Right ventricle myocardium superior (tissue), 1 donor: ENCODE data around the gene COTL1. TPM values are rescaled to one million over a fixed set of nuclear protein-coding genes. Genes with fewer than 3 reads are reported as not detected.

Source experiments
- ATAC-seq: fragments of 200-7000 bp; cut with Tn5 transposase; one replicate; pipeline ENCODE4 v1.9.1; 2020; ENCODE audit warnings: mild to moderate bottlenecking; ENCODE audit not compliant: poor library complexity
- DNase-seq: peaks from one replicate; pipeline ENCODE4 v3.0.0-alpha.2; 2020
- intact Hi-C: fragments of 100-400 bp; cut with DNase I; formaldehyde crosslinking; loops from one replicate; pipeline ENCODE4 v1.11.2; 2022
- total RNA-seq: library from RNA; stranded (reverse); fragmentation: NEBNext Ultra II Directional; extraction: Animal tissue kit (Norgen Biotek cat#: 25700); gene quantifications from one replicate; pipeline ENCODE4 v1.2.1, GENCODE V29; 2021
- donor health status: DM: no; HTN: yes; CAD: no; lungs with severe emphysema.

The COTL1 gene
- total RNA-seq, 1 donor from 2014 or later = 14.4 TPM

GRCh38 chr16:84603940-84604339, 13.9 kb downstream of the COTL1 start:
- ATAC-seq (no peak), DNase-seq (no peak)
- intact Hi-C loops = no loop called here

- peak; percentile 68 for ATAC-seq
- intact Hi-C loops = no loop called here
- peak; percentile 92 for DNase-seq
Measured at GRCh38 chr16:84603140-84603816, 14.6 kb downstream of the COTL1 start.

- ATAC-seq = no peak
- intact Hi-C loops = no loop called here
- no peak for DNase-seq
Measured at GRCh38 chr16:84600343-84601229, 17.3 kb downstream of the COTL1 start.

- DNase-seq = peak; percentile 84
- peak; percentile 60 for ATAC-seq
- intact Hi-C loops = no loop called here
Measured at GRCh38 chr16:84599521-84600202, 18.2 kb downstream of the COTL1 start.

- intact Hi-C loops = no loop called here
- ATAC-seq = no peak
- no peak for DNase-seq
Measured at GRCh38 chr16:84598360-84598759, 19.5 kb downstream of the COTL1 start.

GRCh38 chr16:84597931-84598351, 19.9 kb downstream of the COTL1 start:
- ATAC-seq = no peak
- DNase-seq = no peak
- intact Hi-C loops = no loop called here

- DNase-seq = no peak
- peak; percentile 14 for ATAC-seq
- intact Hi-C loops = no loop called here
Measured at GRCh38 chr16:84597528-84597896, 20.4 kb downstream of the COTL1 start.

GRCh38 chr16:84596801-84597527, 20.9 kb downstream of the COTL1 start:
- no peak for ATAC-seq
- DNase-seq = no peak
- intact Hi-C loops = no loop called here

GRCh38 chr16:84596161-84596560, 21.7 kb downstream of the COTL1 start:
- DNase-seq = no peak
- ATAC-seq = no peak
- intact Hi-C loops = no loop called here

- no peak for DNase-seq
- no peak for ATAC-seq
- intact Hi-C loops = no loop called here
Measured at GRCh38 chr16:84595052-84595481, 22.8 kb downstream of the COTL1 start.

- intact Hi-C loops = no loop called here
- no peak for DNase-seq
- ATAC-seq = no peak
Measured at GRCh38 chr16:84594725-84595038, 23.2 kb downstream of the COTL1 start.

GRCh38 chr16:84593825-84594724, 23.8 kb downstream of the COTL1 start:
- ATAC-seq (peak; percentile 40), DNase-seq (peak; percentile 67)

GRCh38 chr16:84592718-84593117, 25.2 kb downstream of the COTL1 start:
- intact Hi-C loops = no loop called here
- ATAC-seq (no peak), DNase-seq (no peak)

More at GRCh38 chr16:84593825-84594724, 23.8 kb downstream of the COTL1 start:
- intact Hi-C loops = no loop called here

- DNase-seq = no peak
- intact Hi-C loops = no loop called here
- no peak for ATAC-seq
Measured at GRCh38 chr16:84589975-84590719, 27.7 kb downstream of the COTL1 start.

GRCh38 chr16:84588991-84589390, 28.9 kb downstream of the COTL1 start:
- ATAC-seq = no peak
- no peak for DNase-seq
- intact Hi-C loops = no loop called here

- intact Hi-C loops = no loop called here
- peak; percentile 39 for ATAC-seq
- no peak for DNase-seq
Measured at GRCh38 chr16:84585886-84586285, 32.0 kb downstream of the COTL1 start.

- intact Hi-C loops = no loop called here
Measured at GRCh38 chr16:84585467-84585866, 32.4 kb downstream of the COTL1 start.

More at GRCh38 chr16:84585467-84585866, 32.4 kb downstream of the COTL1 start:
- ATAC-seq = no peak
- no peak for DNase-seq
